Measurements from ENCODE around the gene PLXND1.

GRCh38 chr3:129593230-129593594 is 13.3 kb downstream of the PLXND1 start:
- TF ChIP-seq CTCF (IDR thresholded peaks at IDR 0.05) (no peak), POLR2A (IDR thresholded peaks at IDR 0.05) (no peak)

Data from lower leg skin (tissue), 3 donors.